Measurements from ENCODE around the gene PLEKHA7.

The PLEKHA7 gene

GRCh38 chr11:16853266-16853665, 160.9 kb downstream of the PLEKHA7 start:
- no peak for DNase-seq

- no peak for DNase-seq
These were observed 167.9 kb downstream of the PLEKHA7 start for GRCh38 chr11:16846305-16846704.

GRCh38 chr11:16844268-16844771, 169.9 kb downstream of the PLEKHA7 start:
- no peak for DNase-seq

DNA sequence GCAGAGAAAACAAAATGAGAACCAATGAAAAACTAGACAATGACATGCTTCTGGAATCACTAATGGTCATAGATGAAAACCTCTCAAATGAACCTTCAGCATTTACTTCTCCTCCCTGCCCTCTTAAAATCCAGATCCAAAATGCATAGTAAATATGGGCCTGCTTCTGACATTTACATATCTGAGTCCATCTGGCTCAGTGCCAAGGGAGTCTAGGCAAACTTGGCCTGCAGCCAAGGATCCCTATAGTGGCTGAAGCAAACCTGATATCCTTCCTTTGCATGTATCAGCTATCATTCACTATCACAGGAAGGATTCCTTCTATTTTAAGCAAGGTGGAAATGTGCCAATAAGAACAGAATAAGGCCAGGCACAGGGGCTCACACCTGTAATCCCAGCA, 170.9 kb downstream of the PLEKHA7 start:
- DNase-seq: no peak

- no peak for DNase-seq
These were observed 172.2 kb downstream of the PLEKHA7 start for GRCh38 chr11:16841984-16842383.

DNA sequence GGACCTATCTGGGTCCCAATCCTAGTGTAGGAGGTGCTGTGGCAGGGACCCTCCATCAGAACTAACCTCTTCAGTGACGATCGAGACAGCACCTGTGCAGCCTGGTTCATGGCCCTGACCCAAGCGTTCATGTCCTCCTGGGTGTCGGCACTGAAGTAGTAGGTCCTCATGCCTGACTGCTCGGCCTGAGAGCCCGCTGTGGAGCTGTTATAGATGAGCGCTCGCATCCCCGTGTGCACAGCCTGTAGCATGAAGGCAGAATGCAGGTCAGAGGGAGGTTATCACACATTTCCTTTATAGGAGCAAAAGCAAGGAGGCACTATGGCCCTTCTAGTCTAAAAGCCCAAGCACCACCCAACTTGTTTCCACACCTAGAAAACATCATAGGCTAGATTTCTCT, 172.7 kb downstream of the PLEKHA7 start:
- no peak for DNase-seq

GRCh38 chr11:16840951-16841350, 173.3 kb downstream of the PLEKHA7 start:
- no peak for DNase-seq

- no peak for DNase-seq
These were observed 174.4 kb downstream of the PLEKHA7 start for GRCh38 chr11:16839821-16840220.

GRCh38 chr11:16834384-16834783, 179.8 kb downstream of the PLEKHA7 start:
- DNase-seq: no peak

- DNase-seq: no peak
These were observed 181.2 kb downstream of the PLEKHA7 start for GRCh38 chr11:16833026-16833425.

DNA sequence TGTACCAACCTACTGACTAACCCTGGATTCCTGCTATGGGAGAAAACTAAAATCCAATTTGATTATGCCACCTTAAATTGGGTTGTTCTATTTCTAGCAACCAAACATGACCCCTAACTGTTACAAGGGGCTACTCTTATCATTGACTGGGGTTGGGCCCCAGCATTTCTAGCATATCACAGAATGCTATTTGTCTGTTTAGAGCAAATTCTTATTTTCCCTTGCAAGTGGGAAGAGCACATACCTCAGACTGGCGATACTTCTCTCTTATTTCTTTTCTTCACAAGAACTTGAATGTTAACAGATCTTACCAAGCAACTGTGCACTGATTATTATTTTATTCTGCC, 182.0 kb downstream of the PLEKHA7 start:
- no peak for DNase-seq

- no peak for DNase-seq
These were observed 182.7 kb downstream of the PLEKHA7 start for GRCh38 chr11:16831316-16832192.

DNA sequence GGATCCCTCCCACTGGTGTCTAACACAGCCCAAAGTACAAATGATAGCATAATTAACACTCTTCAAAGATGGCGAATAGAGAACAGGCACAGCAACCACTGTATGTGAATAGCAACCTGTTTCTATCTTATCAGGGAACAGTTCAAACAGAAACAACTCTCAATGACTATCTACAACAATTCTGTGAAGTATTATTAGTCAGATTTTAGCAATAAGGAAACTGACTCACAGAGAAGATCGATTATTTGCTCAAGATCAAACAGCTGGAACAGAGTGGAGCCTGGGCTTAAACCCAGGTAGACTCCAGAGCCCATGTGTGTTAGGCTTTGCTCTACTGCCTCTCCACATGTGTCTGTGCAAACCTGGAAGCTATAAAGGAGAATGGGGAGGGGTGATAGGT, 187.1 kb downstream of the PLEKHA7 start:
- no peak for DNase-seq

GRCh38 chr11:16825968-16826367, 188.2 kb downstream of the PLEKHA7 start:
- no peak for DNase-seq

- no peak for DNase-seq
These were observed 189.1 kb downstream of the PLEKHA7 start for GRCh38 chr11:16825101-16825500.

DNA sequence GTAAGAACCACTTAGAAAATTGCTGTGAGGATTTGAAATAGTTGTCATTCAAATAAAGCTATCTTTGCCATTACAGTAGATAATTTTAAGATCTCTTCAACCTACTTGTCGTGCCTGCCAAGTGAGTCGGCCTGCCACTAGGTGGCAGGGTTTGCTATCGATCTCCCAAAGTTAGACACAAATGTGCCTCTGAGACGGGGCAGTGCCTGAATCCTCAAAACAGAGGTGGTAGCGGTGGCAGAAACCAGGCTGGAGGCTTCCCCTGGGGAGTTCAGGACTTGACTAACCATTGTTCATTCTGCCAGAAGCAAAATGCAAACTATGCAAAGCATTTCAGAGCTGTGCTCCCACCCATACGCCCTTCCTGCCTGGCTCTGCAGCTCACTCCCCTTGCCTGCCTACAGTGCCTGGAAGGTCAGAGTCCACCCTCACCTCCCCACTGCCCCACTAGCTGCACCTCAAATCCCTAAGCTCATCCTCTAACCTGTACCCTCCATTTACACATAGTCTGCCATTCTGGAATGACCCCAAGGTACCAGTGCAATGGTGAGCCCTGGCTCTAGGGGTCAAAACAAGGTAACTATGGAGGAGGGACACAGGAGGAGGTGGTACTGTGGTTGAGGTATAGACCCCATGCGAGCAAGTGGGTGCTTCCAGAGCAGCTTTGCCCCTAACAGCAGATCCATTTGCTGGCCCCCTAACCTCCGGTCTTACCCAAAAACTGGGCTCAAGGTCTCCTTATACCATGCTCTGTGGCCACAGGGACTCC, 193.7 kb downstream of the PLEKHA7 start:
- peak in 41 of 51 donors; percentile 13 to 78 (median 49) for DNase-seq

DNA sequence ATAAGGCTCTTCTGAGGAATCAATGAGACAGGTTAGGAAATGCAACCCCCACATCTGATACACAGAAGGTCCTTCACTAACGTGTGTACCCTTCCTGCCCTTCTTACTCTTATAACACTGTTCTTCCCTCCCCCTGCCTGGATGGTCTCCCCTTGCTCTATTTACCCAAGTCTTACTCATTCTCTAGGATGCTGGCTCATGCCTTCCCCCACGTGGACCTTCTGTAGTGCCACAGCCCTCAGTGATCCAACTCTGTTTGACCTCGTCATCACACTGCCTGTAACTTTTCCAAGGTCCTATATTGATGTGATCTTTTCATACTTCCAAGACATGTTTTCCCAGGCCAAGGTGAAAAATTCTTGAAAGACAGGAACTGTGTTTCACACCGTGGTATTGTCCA, 195.9 kb downstream of the PLEKHA7 start:
- DNase-seq: peak in 1 of 51 donors; percentile 17

DNA sequence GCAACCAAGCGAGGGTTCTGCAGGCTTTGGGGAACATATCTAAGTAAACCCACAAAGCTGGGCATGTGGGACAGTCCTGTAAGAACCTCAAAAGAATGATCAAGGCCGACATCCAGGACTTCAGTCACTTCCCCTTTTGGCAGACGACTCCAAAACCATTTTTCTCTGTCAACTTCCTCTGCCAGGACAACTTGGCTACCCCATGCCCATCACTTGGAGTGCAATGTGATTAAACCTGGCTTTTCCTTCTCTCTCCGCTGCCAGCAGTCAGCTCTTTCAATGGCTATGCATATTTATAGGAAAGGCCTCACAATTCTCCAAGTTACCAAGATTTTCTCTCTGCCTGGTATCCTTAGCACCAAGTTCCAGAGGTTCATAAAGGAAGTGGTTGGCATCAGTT, 196.9 kb downstream of the PLEKHA7 start:
- peak in 18 of 51 donors; percentile 6 to 63 (median 36) for DNase-seq

GRCh38 chr11:16816358-16817270, 197.6 kb downstream of the PLEKHA7 start:
- DNase-seq: peak in 3 of 51 donors; percentile 7 to 42 (median 18)

DNA sequence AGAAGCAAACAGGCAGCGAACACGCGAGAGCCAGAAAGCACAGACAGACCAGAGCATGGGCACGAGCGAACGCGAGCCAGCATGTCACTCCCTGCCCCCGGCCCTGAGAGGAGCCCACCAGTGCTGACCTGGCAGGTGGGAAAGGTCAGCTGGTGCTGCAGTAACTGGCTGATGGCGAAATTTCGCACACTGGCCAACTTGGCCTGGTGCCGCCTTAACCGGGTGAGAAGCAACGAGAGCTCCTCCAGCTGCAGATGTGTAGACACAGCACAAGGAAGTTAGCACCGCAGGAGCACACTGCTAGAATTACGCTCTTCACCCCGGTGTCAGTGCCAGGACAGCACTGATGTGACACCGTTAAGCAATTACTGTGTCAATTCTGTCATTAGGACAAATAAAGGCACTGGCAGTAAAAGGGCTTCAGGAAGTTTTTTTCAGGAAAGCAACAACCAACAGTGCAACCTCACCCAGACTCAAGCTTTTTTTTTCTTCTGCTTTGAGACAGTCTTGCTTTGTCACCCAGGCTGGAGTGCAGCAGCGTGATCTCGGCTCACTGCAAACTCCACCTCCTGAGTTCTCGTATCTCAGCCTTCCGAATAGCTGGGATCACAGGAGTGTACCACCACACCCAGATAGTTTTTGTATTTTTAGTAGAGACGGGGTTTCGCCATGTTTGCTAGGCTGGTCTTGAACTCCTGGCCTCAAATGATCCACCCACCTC, 199.0 kb downstream of the PLEKHA7 start:
- DNase-seq: peak in 35 of 51 donors; percentile 20 to 69 (median 38)

All from hypothalamus (tissue), 51 donors.